ENCODE results near the gene C14orf93.

C14orf93 gene

DNA sequence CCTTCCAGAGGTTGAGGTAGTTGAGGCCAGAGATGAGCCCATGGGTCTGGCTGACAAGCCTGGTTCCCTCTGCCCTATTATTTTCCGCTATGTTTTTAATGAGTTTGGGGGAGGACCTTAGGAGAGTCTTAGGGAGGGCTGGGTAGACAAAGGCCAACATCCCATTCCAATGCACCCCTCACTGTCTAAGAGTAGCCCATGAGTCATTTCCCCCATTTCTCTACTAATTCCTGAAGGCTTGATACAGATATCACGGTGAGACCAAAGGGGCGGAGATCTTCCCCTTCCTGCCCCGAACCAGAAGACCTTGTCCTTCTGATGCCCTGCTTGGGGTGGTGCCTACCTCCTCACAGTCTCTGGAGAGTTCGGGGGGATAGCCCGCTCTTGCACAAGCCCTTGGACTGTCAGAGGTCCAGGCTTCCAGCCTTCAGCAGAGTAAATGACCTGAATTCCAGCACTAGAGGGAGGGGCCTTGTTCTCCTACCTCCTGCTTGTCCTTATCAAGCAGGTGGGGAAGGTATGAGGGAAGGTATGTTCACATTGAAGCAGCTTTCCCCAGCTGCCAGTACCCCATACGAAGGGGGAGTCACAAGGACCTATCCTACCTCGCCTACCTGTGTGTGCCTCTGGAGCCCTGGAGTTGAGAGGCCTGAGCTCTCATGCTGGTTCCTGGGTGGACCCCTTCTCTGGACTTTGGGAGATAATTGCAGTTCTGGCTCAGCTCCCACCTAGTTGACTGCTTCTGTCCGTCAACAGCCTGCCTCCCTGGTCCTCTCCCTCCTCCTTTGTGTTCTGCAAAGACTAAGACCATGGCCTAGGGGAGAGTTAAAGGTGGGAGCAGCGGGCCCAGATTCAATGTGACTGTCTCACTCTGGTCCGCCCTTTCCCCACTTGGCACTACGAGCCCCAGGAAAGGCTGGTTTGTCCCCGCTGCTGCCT, 35.7 kb upstream of the C14orf93 start:
- DNase-seq (ENCODE audit: low read depth), result no peak

DNA sequence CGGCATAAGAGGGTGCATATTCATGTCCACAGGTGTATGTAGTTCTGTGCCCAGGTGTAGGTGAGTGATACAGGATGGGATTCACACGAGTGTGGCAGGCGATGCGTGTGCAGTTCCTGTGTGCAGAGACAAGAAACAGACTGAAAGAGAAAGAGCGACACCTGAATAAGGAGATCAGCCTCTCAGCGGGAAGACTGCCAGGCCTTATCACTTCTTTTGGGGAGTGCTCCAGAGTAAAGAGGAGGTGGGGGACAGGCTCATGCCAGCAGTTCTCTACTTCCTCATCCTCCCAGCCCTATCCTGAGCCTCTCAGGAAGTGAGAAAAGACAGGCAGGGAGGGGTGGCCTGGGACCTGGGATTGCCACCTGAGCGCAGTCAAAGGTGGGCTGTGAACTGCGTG, 34.9 kb upstream of the C14orf93 start:
- no peak for DNase-seq (ENCODE audit: low read depth)

DNA sequence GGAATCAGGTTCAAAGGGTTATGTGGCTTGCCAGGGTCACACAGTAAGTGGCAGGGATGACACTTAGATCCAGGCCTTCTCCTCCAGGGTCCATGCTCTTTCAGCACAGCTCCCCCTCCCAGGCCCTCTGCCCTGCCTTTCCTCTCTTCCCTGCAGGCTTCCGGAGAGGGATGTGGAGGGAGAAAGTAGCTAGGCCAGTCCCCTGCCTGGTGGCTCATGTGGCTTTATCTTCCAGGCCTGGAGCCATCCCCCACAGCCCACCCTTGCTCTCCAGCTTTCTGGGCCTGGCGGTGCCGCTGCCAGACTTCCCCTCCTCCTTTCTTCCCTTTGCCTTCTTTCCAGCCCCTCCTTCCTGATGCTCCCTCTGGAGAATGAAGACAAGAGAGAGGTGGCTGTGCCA, 33.8 kb upstream of the C14orf93 start:
- DNase-seq (ENCODE audit: low read depth), result no peak

DNA sequence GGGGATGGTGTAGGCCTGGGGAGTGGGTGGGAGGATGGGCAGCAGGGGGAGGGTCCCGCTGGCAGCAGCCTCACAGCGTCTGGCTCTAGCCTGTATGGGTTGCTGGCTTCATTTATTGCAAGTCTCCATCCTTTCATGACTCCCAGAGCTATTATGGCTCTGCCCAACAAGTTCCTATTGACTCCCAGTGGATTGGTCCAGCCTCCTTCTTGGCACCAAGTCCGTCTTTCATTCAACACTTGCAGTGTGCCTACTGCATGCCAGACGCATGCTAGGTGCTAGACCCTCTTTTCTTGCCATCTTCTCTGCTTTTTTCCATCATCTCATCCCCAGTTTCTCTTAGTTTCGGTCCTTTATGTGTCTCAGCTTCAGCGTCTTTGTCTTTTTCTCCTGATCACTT, 33.2 kb upstream of the C14orf93 start:
- DNase-seq (ENCODE audit: low read depth), result no peak

DNA sequence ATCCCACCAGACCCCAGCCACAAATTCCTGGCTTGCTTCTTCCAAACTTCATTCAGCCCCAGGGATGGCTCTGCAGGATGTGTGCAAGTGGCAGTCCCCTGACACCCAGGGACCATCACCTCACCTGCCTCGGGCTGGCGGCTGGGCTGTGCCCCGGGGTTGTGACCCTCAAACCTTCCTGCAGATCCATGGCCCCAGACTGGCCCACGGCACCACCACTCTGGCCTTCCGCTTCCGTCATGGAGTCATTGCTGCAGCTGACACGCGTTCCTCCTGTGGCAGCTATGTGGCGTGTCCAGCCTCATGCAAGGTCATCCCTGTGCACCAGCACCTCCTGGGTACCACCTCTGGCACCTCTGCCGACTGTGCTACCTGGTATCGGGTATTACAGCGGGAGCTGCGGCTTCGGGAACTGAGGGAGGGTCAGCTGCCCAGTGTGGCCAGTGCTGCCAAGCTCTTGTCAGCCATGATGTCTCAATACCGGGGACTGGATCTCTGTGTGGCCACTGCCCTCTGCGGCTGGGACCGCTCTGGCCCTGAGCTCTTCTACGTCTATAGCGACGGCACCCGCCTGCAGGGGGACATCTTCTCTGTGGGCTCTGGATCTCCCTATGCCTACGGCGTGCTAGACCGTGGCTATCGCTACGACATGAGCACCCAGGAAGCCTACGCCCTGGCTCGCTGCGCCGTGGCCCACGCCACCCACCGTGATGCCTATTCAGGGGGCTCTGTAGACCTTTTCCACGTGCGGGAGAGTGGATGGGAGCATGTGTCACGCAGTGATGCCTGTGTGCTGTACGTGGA, 32.4 kb upstream of the C14orf93 start, which contains the start of gene PSMB11:
TSS of gene PSMB11 (plus strand) at position 51 of the 804 bp plus-strand sequence. CDS start at position 65, 14 bp downstream.
- no peak for DNase-seq (ENCODE audit: low read depth)

DNA sequence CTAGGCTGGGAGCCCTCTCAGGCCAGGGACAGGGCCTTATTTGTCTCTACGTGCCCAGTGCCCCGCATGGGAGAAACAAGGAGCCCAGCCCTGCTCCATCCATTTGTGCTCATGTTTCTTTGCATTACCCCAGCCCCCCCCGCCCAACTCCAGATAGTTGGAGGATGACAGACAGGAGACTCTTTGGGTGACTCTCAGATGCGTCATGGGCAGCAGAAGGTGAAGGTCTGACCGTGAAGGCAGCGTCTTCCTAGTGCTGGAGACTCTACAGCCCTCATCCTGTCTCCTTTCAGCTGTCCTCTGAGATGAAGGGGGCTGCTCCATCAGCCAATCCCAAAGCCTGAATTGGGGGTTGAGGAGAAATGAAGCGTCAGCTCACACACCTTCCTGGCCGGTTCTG, 31.8 kb upstream of the C14orf93 start:
- DNase-seq (ENCODE audit: low read depth), result no peak

DNA sequence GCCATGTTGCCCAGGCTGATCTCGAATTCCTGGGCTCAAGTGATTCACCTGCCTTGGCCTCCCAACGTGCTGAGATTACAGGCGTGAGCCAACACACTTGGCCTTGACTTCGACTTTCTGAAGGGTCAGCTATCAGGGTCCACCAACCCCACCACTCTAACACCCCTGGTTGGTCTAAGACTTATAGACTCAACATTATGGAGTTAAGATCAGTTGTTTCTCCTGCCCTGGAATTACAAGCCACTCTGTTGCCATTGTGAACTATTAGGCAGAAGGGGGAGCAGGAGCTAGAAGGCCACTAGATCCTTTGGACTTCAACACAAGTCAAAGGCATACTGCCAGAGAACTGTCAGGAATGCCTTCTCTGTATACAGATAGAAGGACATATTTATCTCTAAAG, 30.2 kb upstream of the C14orf93 start:
- DNase-seq (ENCODE audit: low read depth), result no peak

DNA sequence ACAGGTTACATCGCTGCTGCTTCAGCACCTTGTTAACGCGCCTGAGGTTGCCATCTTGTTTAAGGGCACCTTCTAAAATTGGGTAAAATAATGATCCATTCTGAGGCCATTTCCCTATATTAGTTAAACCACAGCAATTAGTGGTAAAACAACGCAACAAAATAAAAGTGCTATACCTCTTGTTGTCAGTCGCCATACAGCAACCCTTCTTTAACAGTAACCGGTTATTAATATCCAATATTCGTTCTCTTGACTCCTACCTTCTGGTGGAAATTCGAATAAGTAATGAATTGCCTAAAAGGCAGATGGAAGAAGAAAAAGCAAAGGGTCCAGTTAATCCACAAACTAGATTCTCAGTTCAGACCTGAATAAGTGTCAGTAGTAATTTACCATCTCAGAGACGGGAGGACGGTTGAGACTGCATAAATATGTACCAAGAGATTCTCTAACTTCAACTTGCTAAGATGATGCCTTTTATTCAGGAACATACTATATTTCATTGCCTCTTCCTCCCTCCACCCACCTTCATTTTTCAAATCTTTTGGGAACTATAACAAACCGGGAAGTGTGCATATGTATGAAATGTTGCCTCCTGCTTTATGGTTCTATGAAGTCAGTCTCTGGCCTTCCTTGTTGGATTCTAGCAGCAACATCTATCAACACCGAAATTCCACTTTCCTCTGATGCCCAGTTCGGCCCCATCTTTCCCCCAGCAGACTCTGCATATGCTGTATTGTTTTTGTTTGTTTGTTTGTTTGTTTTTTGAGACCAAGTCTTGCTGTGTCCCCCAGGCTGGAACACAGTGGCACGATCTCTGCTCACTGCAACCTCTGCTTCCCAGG, 25.6 kb upstream of the C14orf93 start:
- DNase-seq (ENCODE audit: low read depth), result no peak

DNA sequence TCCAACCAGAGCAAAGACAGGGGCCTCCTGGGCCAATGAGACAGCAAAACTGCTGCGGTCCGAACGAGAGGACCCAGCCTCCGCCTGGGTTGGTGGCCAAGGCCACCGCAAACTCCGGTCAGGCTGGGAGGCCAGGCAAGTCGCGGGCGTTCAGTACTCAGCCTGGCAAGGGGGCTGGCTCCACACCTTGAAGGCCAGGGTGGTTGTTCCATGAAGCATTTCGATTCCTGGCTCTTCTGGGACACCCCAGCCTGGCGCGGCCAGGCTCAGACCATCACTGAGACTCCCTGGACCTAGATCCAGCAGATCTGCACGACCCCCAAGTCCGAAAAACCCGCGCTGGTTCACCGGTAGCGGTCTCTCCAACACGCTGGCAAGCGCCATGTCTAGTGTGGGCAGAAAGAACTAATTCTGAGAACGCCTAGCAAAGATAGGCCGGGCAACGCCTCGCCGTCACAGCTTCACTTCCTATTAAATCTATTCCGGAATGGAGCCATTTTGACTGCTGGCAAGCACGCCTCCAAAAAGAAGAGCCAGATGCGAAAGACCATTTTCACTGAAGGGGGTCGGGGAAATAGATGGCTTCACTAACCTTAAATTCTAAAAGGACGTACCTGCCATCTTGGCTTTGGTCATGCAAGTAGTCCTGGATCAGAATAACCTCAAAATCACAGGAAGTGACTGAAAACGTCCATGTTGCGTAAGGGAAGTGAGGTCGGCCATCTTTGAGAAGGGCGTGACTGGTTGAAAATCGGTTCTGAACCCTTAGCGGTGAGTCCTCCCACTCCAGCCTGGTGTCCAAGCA, 24.8 kb upstream of the C14orf93 start, which contains the start of gene PSMB5:
TSS of gene PSMB5 (minus strand) at position 403 of the 805 bp plus-strand sequence. CDS start at position 384, 19 bp downstream.
- DNase-seq (ENCODE audit: low read depth), result peak; percentile 97

DNA sequence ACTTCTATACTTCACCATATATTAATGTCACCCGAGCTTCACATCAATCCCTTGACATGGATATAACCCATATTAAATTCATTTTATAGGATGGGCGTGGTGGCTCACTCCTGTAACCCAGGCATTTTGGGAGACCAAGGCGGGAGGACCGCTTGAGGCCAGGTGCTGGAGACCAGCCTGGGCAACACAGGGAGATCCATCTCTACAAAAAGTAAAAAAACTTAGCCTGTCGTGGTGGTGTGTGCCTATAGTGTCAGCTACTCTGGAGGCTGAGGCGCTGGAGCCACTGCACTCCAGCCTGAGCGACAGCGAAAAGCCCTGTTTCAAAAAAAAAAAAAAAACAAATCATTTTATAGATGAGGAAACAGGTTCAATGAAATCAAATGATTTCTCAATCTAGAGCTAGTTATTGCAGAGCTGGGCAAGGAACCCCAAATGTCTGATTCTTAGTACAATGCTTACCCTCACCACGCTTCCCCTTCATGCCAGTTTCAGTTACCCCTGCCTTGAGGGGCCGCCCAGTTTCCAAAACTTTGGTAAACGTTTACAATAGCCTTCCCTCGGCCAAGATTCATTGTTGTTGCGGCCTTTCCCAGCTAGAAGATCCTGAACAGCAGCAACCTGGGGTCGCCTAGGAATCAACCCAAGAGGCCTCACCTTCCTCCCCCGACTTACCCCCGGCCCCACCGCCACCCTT, 24.0 kb upstream of the C14orf93 start:
- DNase-seq (ENCODE audit: low read depth), result no peak

DNA sequence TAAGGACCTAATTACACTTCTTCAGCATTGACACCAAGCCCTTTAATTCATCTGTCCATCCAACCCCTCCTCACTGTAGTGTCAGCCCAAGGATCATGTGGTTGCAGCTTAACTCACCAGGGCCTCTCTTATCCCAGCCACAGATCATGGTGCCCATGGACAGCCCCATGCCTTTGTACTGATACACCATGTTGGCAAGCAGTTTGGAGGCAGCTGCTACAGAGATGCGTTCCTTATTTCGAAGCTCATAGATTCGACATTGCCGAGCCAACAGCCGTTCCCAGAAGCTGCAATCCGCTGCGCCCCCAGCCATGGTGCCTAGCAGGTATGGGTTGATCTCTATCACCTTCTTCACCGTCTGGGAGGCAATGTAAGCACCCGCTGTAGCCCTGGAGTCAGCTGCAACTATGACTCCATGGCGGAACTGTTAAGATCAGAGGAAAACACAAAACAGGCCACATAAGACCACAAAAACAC, 23.3 kb upstream of the C14orf93 start:
- DNase-seq (ENCODE audit: low read depth), result no peak

DNA sequence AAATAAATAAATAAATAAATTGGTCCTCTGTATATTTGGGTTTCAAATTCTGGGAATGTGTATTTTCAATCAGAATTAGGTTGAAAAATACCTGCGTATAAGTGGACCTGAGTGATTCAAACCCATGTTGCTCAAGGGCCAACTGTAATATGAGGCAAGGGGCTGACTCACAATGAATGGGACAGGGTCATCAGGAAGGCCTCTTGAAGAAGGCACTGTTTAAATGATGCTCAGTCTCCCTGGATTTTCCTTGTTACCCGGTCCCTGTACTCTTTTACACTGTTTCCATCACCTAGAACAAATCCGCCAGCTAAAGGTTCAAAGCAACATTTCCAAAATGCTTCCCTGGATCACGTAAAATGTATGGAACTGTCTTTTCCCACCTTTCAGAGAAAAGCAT, 21.0 kb upstream of the C14orf93 start:
- no peak for DNase-seq (ENCODE audit: low read depth)

DNA sequence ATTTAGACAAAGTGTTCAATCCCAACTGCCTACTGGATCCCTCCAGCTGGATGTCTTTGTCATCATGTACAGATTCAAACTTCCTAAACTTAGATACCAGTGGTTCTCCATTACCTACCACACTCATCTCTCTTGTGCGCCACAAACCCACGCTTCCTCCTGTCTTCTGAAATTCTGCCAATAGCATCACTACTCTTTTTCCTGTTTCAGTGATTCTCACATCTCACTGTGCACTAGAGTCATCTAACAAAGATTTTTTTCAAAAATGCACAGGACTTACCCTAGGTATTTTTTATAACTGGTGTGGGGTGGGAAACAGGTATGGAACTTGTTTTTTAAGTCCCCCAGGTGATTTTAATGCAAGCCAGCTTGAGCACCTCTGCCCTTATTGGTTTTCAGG, 18.9 kb upstream of the C14orf93 start:
- no peak for DNase-seq (ENCODE audit: low read depth)

DNA sequence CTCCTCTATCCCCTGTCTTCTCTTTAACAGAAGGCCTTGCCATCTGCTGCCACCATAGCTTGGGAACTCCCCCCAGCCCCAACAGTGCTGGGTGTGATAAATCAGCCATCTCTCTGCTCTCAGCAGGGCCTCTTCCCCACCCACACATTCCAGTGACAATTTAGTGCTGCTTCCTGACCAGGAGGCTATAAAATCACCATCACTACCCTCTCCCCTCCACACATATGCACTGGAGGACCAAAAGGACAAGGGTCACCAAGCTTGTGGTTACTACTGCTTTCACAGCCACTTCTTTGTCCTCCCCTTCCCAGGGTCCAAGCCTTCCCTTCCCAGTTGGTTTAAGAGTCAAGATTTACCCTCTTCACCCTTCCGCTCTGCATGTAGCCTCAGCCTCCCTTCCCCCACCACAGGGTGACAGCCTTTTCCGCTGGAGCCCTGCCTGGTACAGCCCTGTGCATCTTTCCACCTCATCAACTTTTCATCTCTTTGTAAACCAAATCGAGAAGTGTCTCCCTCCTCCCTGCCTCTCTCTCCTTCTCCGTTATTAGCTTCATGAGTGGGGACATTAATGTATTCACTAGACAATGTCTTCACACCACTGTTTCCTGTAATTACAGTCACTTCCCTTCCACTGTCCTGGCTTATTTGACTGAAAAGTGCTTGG, 15.3 kb upstream of the C14orf93 start:
- DNase-seq (ENCODE audit: low read depth), result no peak

DNA sequence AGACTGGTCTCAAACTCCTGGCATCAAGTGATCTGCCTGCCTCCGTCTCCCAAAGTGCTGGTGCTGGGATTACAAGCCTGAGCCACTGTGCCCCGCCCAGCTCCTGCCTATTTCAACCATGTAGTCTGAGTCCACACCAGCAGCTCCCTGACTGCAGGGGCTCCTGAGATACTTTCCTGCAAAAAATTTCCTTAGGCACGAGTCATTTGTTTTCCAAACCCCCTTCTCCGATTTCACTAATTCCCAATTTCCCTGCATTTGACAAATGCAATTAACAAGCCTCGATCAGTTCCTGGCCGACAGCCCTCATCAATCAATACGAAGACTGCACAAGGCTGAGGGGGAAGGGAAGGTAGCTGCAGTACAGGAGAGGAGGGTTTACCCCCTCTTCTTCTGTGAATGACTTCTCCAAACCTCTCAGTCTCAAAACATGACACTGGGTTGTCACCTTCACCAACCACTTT, 14.7 kb upstream of the C14orf93 start:
- no peak for DNase-seq (ENCODE audit: low read depth)

DNA sequence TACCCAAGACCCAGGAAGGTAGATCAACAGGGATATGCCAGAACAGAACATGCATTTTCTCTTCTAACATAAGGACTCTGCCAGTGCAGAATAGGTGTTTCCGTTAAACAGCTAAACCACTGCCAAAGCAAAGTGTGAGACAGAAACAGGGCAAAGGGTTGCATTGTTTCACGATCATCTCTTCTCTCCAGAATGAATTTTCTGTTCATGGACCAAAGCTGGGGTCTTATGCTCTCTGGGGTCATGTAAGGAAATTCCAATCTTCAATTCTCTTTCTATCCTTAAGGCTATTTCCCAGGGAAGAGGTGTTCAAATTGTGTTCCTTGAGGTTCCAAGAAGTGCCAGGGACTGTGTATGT, 13.8 kb upstream of the C14orf93 start:
- DNase-seq (ENCODE audit: low read depth), result no peak

DNA sequence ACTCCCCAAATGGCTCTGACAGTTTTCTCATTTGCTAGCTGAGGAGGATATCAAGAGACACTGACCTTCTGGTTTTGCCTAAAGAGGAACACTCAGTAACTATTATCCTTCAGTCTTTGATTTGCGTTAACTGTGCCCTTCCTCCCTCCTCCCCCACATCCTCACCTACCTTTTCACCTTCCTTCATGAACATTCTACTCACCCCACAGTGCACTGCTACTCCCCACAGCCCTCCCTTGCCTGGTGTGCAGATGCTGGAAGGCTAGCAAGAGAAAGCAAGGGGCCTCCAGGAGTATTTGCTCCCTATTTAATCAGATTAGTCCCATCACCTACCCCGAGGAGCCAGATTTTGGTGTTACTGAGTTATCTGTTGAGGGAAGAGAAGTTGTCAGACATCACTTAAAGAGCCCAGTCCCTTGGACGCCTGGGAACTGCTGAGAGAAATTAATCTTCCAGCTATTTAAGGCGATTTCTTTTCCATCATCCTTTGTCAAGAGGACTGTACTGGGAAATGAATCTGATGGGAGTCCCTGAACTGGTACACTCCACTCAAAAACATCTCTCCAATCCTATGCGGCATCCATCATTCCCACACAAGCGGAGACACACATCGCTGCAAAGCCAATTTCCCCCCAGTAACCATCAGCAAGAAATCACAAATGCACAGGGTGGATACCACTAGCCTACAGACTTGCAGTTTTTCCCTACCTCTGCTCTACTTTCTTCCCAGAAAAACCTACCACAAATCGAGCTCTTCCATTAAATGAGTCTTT, 13.3 kb upstream of the C14orf93 start:
- no peak for DNase-seq (ENCODE audit: low read depth)

DNA sequence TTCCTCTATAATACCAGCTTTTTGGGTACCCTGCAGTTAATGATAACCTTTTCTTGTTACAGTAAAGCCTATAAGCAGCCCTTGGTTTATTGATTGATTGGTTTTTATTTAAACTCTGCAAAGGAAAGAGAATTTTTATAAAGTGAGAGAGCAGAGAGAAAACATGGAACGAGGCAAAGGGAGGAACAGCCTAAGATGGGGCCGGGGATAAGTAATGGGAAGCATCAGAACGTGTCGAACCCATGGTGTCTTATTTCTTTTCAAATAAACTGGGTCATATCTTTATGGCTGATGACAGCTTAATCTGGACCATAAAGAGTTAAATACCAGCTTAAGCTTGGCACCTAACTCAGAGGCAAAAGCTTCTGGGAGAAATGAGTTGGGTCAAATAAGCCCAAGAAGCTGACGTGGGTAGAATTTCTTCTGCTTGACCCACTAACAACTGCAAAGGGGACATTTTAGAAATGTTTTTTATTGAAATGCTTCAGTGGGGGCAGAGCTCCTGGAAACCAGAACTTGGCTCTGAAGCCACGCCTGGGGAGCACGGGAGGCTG, 12.0 kb upstream of the C14orf93 start:
- no peak for DNase-seq (ENCODE audit: low read depth)

DNA sequence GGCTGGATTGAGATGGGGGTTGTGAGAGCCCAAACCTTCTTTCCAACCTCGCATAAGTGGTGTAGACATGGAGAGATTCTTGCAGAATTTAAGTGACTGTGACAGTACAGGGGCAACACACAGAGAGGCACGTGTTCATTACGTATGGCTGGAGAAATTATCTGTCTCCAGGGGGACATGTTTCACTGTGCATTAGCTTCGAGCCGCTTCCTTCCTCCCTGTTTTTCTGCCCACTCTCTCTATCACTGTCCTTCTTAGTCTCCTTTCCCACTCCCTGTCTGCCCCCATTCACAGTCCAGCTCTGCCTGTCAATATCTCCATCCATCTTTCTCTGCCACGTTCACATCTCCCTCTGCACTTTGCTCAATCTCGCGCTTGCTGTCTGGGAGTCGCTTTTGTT, 11.5 kb upstream of the C14orf93 start:
- no peak for DNase-seq (ENCODE audit: low read depth)
